ENCODE data around the gene PSMB7.

DNA sequence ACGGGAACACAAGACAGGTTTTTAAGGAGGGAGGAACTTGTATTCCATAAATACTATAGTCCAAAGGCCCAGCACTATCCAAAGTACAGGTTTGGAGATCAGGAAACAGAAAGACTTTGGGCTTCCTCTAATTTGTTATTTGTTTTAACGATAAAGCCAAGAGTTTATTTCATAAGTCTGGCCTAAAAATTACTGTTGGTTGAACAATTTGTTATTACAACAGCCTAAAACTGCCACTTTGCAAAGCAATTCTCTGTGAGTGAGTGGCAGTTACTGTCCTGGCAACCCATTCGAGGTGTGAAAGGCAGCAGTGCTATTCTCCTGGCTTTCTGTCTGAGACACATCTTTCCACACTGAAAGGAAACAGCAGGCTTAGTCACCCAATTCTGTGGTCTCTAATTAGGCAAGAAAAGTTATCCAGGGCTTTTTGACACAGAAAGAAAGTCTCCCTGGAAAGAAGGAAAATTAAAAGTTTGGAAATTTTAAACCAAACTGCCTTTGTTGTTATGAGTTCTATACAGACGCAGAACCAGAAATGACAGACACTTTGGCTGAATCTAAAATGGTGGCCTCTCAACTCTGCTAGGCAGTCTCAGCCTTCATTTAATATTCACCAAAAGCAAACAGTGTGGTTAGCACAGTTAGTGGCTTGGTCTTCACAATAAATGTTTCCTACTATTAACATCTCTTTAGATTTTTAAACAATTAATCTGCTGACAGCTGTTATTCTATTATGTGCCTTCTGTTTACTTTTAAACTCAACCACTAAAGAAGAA is 33.9 kb downstream of the PSMB7 start:
- no peak for TF ChIP-seq CREB1 (IDR thresholded peaks at IDR 0.05; ENCODE audit: low read depth)
- no peak for TF ChIP-seq EP300 (IDR thresholded peaks at IDR 0.05; ENCODE audit: borderline replicate concordance)
